ENCODE data around the gene ZNF112.

The ZNF112 gene

DNA sequence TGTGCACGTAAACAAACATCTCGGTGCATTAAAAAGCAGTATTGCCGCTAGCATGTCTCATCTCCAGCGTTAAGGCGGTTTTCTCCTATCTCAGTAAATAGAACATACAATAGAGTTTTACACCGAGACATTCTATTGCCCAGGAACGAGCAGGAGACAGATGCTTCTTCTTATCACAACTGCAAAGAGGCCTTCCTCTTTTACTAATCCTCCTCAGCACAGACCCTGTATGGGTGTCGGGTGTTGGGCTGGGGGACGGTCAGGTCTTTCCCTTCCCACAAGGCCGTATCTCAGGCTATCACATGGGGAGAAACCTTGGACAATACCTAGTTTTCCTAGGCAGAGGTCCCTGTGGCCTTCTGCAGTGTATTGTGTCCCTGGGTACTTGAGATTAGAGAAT, 75.6 kb downstream of the ZNF112 start:
- DNase-seq = no peak

DNA sequence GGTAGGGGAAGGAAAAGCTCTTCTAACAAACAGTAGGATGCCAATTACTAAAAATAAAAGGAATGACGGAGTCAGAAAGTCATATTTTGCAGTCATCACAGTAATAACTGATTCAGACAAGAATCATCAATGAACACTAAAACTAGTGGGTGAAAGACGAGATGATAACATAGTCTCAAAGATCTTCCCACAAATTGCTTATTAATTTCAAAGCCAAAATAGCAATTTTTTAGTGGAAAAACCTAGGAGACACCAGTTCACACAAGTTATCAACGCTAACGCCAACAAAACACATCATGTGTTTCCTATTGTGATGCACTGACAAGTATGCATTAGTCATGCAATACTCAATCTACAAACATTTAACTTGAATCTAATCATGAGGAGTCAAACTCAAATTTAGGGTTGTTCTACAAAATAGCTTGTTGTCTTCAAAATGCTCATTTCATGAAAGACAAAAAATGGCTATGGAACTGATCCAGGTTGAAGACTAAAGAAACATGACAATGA, 78.2 kb downstream of the ZNF112 start:
- no peak for DNase-seq

DNA sequence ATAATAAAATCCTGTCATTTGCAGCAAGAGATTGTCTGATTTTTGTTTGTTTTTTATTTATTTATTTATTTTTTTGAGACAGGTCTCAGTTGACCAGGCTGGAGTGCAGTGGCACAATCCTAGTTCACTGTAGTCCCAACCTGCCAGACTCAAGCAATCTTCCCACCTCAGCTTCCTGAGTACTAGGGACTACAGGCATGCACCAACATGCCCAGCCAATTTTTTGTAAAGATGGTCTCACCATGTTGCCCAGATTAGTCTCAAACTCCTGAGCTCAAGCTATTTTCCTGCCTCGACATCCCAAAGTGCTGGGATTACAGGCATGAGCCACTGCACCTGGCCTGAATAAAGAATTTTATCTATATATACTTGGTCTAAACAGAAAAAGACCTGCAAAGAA, 79.1 kb downstream of the ZNF112 start:
- no peak for DNase-seq
